A673 (cell line): Measurements from ENCODE around the gene NCCRP1. TPM values are rescaled to one million over a fixed set of nuclear protein-coding genes. Genes with fewer than 3 reads are reported as not detected.

Experiments used
- BruUV-seq: library from RNA; stranded (reverse); fragments of 400-500 nt; replicated peaks from 2 replicates; lab custom pipeline; 2021; lab: Mats Ljungman, UMichigan
- CTCF ChIA-PET: fragments of 300-600 bp; sonication (Branson Sonifier 250); formaldehyde crosslinking; loops from one replicate; lab custom pipeline; 2022; ENCODE audit warnings: antibody characterized with exemption; lab: Charles Lee
- POLR2A ChIA-PET: fragments of 300-600 bp; sonication (Branson Sonifier 250); formaldehyde crosslinking; loops from one replicate; lab custom pipeline; 2022; ENCODE audit warnings: antibody characterized with exemption; ENCODE audit not compliant: low non-redundant PET; lab: Charles Lee
- DNase-seq: peaks from one replicate; pipeline ENCODE4 v3.0.0-alpha.2; 2015; ENCODE audit warnings: low spot score
- H3K27ac ChIP-seq: fragments of 200-600 bp; sonication (generic); 2 replicates; pipeline ENCODE4 v1.5.1; 2016; ENCODE audit warnings: mixed run types, low read depth, mild to moderate bottlenecking, mixed read lengths, antibody characterized with exemption, low read length; ENCODE audit not compliant: poor library complexity, severe bottlenecking
- H3K27me3 ChIP-seq: fragments of 200-600 bp; sonication (generic); replicated peaks from 2 replicates; pipeline ENCODE4 v1.6.1; 2017; ENCODE audit warnings: mixed run types, low read depth, mild to moderate bottlenecking, mixed read lengths, antibody characterized with exemption, low read length; ENCODE audit not compliant: insufficient read depth, poor library complexity
- H3K36me3 ChIP-seq: fragments of 200-600 bp; sonication (generic); 2 replicates; pipeline ENCODE4 v1.6.1; 2016; ENCODE audit warnings: mixed run types, mild to moderate bottlenecking, mixed read lengths, antibody characterized with exemption, low read length; ENCODE audit not compliant: insufficient read depth, poor library complexity, severe bottlenecking
- H3K4me1 ChIP-seq: fragments of 200-600 bp; sonication (generic); 2 replicates; pipeline ENCODE4 v1.6.1; 2017; ENCODE audit warnings: mixed run types, mild to moderate bottlenecking, mixed read lengths, antibody characterized with exemption, low read length; ENCODE audit not compliant: insufficient read depth, poor library complexity, severe bottlenecking
- H3K4me3 ChIP-seq: fragments of 200-600 bp; sonication (generic); 2 replicates; pipeline ENCODE4 v1.5.1; 2016; ENCODE audit warnings: low read depth, mixed run types, mild to moderate bottlenecking, mixed read lengths, low read length; ENCODE audit not compliant: poor library complexity, severe bottlenecking
- H3K9me3 ChIP-seq: fragments of 200-600 bp; sonication (generic); 2 replicates; pipeline ENCODE4 v1.6.1; 2016; ENCODE audit warnings: mixed run types, low read depth, mild to moderate bottlenecking, mixed read lengths, antibody characterized with exemption, low read length; ENCODE audit not compliant: poor library complexity, severe bottlenecking
- EZH2 ChIP-seq: fragments of 200-600 bp; sonication (generic); IDR thresholded peaks from 2 replicates; pipeline ENCODE4 v1.6.1; 2017; ENCODE audit warnings: borderline replicate concordance, low read depth, mild to moderate bottlenecking, mixed read lengths, antibody characterized with exemption, low read length; ENCODE audit not compliant: poor library complexity, severe bottlenecking
- intact Hi-C: fragments of 100-400 bp; cut with micrococcal nuclease; formaldehyde crosslinking; loops from one replicate; pipeline ENCODE4 v1.10.0; 2022; ENCODE audit not compliant: unreplicated experiment
- total RNA-seq: library from RNA; stranded (reverse); gene quantifications from 2 replicates; pipeline ENCODE4 v1.2.3, GENCODE V29; 2021
- TF ChIP-seq, protein P1 (sequence below): fragments of 300-800, 200-600 bp; sonication (generic); conservative IDR thresholded peaks from 2 replicates; pipeline ENCODE4 v1.5.1; 2017; ENCODE audit warnings: low read depth, mild to moderate bottlenecking, antibody characterized with exemption, low read length, moderate library complexity, mixed read lengths

NCCRP1 gene
- total RNA-seq, 1 experiment from 2014 or later, result not detected

GRCh38 chr19:39205449-39205764, 8.6 kb downstream of the NCCRP1 start:
- CTCF ChIA-PET, result no interaction called here
- TF ChIP-seq, protein P1, sequence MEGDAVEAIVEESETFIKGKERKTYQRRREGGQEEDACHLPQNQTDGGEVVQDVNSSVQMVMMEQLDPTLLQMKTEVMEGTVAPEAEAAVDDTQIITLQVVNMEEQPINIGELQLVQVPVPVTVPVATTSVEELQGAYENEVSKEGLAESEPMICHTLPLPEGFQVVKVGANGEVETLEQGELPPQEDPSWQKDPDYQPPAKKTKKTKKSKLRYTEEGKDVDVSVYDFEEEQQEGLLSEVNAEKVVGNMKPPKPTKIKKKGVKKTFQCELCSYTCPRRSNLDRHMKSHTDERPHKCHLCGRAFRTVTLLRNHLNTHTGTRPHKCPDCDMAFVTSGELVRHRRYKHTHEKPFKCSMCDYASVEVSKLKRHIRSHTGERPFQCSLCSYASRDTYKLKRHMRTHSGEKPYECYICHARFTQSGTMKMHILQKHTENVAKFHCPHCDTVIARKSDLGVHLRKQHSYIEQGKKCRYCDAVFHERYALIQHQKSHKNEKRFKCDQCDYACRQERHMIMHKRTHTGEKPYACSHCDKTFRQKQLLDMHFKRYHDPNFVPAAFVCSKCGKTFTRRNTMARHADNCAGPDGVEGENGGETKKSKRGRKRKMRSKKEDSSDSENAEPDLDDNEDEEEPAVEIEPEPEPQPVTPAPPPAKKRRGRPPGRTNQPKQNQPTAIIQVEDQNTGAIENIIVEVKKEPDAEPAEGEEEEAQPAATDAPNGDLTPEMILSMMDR, result no peak
- TF ChIP-seq EZH2, result no peak
- POLR2A ChIA-PET, result no interaction called here
- H3K36me3 ChIP-seq, result no peaks in the 10 kb centered on the region
- intact Hi-C loops, result no loop called here
- DNase-seq, result no peak
- peaks cover 24% of the 10 kb centered on the region for H3K27me3 ChIP-seq
- H3K9me3 ChIP-seq, result no peaks in the 10 kb centered on the region
- H3K4me1 ChIP-seq, result no peaks in the 10 kb centered on the region
- H3K4me3 ChIP-seq, result no peak overlapping the region
- H3K27ac ChIP-seq, result no peak overlapping the region
- no TSS peak for BruUV-seq

- Histone ChIP-seq H3K27me3 (peaks cover 24% of the 10 kb centered on the region), H3K4me1 (no peaks in the 10 kb centered on the region), H3K36me3 (no peaks in the 10 kb centered on the region), H3K27ac (no peak overlapping the region), H3K9me3 (no peaks in the 10 kb centered on the region), H3K4me3 (no peak overlapping the region)
- POLR2A ChIA-PET, result no interaction called here
- intact Hi-C loops, result no loop called here
- no TSS peak for BruUV-seq
- no peak for TF ChIP-seq EZH2
- no peak for DNase-seq
- CTCF ChIA-PET, result interaction anchor here (0.7 kb wide), 1 partner anchor 235 kb away, joined by 4 read pairs; no protein-coding TSS in a partner anchor
These were observed 9.4 kb downstream of the NCCRP1 start for GRCh38 chr19:39206122-39206521.

DNA sequence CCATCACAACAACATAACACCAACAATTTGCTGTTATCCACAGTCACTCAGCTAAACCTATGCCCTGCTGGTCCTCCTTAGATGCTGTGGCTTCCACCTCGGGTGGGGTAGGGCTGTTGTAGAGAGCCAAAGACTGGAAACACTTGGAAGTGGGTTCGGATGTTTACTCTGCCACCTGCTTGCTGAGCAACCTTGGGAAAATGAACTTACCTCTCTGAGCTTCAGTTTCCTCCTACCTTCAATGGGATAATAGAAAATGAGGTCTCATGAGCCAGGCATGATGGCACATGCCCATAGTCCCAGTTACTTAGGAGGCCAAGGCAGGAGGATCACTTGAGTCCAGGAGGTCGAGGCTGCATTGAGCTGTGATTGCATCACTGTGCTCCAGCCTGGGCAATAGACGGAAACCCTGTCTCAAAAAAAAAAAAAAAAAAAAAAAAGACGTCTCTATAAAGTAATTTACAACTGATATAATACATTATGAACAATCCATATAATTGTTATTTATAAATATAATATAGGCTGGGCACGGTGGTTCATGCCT, 10.6 kb downstream of the NCCRP1 start:
- no TSS peak for BruUV-seq
- intact Hi-C loops, result no loop called here
- no peak overlapping the region for H3K27ac ChIP-seq
- CTCF ChIA-PET, result no interaction called here
- DNase-seq, result no peak
- H3K4me1 ChIP-seq, result no peaks in the 10 kb centered on the region
- no peak overlapping the region for H3K4me3 ChIP-seq
- peaks cover 24% of the 10 kb centered on the region for H3K27me3 ChIP-seq
- POLR2A ChIA-PET, result no interaction called here
- H3K36me3 ChIP-seq, result no peaks in the 10 kb centered on the region
- no peaks in the 10 kb centered on the region for H3K9me3 ChIP-seq
- TF ChIP-seq, protein P1, result no peak
- TF ChIP-seq EZH2, result no peak

GRCh38 chr19:39208175-39208795, 11.5 kb downstream of the NCCRP1 start:
- no TSS peak for BruUV-seq
- Histone ChIP-seq H3K9me3 (no peaks in the 10 kb centered on the region), H3K27me3 (peaks cover 16% of the 10 kb centered on the region), H3K4me1 (no peaks in the 10 kb centered on the region), H3K4me3 (no peak overlapping the region), H3K27ac (no peak overlapping the region), H3K36me3 (no peaks in the 10 kb centered on the region)
- ChIA-PET POLR2A (no interaction called here), CTCF (no interaction called here)
- intact Hi-C loops, result no loop called here
- DNase-seq, result no peak
- TF ChIP-seq, protein P1, result no peak
- TF ChIP-seq EZH2, result no peak
